Osteocyte (in vitro differentiated cells): ENCODE results near the gene SDHC. TPM values are rescaled to one million over a fixed set of nuclear protein-coding genes. Genes with fewer than 3 reads are reported as not detected.
"Not testable (repeated sequence)": the region's sequence is repeated elsewhere in the genome, so short reads cannot be mapped to it uniquely, and the experiment has no call there.

Experiments
- DNase-seq: peaks from one replicate; pipeline ENCODE4 v3.0.0; 2021; ENCODE audit warnings: mixed read lengths; ENCODE audit not compliant: unreplicated experiment; ENCODE audit errors: extremely low spot score
- H3K27ac Mint-ChIP-seq: one replicate; pipeline ENCODE4 v1.8.0; 2021; ENCODE audit warnings: mild to moderate bottlenecking, mixed read lengths; ENCODE audit not compliant: unreplicated experiment
- H3K27me3 Mint-ChIP-seq: one replicate; pipeline ENCODE4 v1.8.0; 2021; ENCODE audit warnings: mixed read lengths; ENCODE audit not compliant: unreplicated experiment
- H3K36me3 Mint-ChIP-seq: one replicate; pipeline ENCODE4 v1.8.0; 2021; ENCODE audit warnings: mixed read lengths; ENCODE audit not compliant: unreplicated experiment
- H3K4me1 Mint-ChIP-seq: one replicate; pipeline ENCODE4 v1.8.0; 2021; ENCODE audit warnings: mixed read lengths; ENCODE audit not compliant: unreplicated experiment
- H3K4me3 Mint-ChIP-seq: one replicate; pipeline ENCODE4 v1.8.0; 2021; ENCODE audit warnings: mild to moderate bottlenecking, moderate library complexity, mixed read lengths; ENCODE audit not compliant: unreplicated experiment
- H3K9me3 Mint-ChIP-seq: one replicate; pipeline ENCODE4 v1.8.0; 2021; ENCODE audit warnings: mixed read lengths; ENCODE audit not compliant: unreplicated experiment
- total RNA-seq: library from RNA; stranded (reverse); gene quantifications from 2 replicates; pipeline ENCODE4 v1.2.1, GENCODE V29; 2021
- TF ChIP-seq, protein P1 (sequence below): fragments of 200-600 bp; sonication (generic); IDR thresholded peaks from 2 replicates; pipeline ENCODE4 v1.5.0; 2021; ENCODE audit warnings: antibody characterized with exemption, mild to moderate bottlenecking, moderate library complexity

SDHC gene
- total RNA-seq, 1 donor from 2014 or later, result 148 TPM

DNA sequence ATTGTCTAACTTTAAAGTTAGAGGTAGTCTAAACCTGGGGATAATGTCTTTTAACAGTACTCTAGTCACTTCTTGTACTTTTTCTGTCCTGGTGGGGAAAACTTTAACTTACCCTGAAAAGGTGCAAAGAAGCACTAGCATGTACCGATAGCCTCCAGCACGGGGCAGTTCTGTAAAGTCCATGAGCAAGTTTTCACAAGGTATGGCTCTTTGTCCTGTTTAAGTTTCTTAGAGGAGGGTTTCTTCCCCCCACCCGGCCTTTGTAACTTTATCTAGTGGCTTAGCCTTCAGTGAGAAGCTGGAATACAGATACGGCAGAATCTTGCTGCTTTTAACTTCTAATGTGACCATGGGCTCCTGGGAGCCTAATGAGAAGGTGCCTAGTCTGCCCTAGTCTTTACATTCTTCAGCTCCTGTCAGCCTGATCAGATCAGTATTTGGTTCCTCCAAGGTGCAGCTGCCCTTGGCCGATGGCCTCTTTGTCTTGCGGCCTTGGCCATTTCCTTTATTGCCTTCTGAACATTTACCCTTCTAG, 93.3 kb downstream of the SDHC start:
- Mint-ChIP-seq H3K27me3 (peaks cover 13% of the 10 kb centered on the region), H3K4me1 (peaks cover 3% of the 10 kb centered on the region), H3K27ac (no peak overlapping the region), H3K9me3 (no peaks in the 10 kb centered on the region), H3K4me3 (no peak overlapping the region), H3K36me3 (no peaks in the 10 kb centered on the region)
- TF ChIP-seq, protein P1, sequence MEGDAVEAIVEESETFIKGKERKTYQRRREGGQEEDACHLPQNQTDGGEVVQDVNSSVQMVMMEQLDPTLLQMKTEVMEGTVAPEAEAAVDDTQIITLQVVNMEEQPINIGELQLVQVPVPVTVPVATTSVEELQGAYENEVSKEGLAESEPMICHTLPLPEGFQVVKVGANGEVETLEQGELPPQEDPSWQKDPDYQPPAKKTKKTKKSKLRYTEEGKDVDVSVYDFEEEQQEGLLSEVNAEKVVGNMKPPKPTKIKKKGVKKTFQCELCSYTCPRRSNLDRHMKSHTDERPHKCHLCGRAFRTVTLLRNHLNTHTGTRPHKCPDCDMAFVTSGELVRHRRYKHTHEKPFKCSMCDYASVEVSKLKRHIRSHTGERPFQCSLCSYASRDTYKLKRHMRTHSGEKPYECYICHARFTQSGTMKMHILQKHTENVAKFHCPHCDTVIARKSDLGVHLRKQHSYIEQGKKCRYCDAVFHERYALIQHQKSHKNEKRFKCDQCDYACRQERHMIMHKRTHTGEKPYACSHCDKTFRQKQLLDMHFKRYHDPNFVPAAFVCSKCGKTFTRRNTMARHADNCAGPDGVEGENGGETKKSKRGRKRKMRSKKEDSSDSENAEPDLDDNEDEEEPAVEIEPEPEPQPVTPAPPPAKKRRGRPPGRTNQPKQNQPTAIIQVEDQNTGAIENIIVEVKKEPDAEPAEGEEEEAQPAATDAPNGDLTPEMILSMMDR, result no peak
- no peak for DNase-seq

DNA sequence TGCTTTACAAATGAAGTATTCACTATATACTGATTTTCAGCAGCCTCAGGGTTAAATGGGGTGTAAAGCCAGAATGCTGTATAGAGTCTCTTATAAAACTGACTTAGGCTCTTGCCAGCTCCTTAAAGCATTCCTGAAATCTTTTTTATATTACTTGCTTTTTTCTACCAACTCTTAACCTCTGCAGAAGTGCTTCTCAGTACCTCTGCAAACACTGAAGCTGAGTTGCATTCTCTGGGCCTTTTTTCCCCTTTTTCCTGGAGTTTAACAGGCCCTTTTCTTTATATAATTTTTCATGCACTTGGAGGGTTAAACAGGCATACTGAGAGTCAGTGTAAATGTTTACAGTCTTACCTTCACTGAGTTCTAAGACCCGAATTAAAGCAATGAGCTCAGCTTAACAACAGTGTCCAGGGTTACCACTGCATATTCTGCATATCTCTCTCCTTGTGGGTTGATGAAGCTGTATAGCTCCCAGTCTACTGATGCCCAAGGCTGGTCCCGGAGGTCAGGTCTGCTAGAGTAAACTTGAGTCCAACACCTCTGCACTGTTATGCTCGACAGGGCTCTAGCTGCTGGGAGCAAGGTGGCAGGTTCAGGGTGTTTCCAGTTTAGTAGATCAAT, 94.4 kb downstream of the SDHC start:
- Mint-ChIP-seq H3K9me3 (no peaks in the 10 kb centered on the region), H3K27ac (no peak overlapping the region), H3K4me1 (peaks cover 3% of the 10 kb centered on the region), H3K36me3 (no peaks in the 10 kb centered on the region), H3K27me3 (peaks cover 18% of the 10 kb centered on the region), H3K4me3 (no peak overlapping the region)
- TF ChIP-seq, protein P1, result no peak
- no peak for DNase-seq

DNA sequence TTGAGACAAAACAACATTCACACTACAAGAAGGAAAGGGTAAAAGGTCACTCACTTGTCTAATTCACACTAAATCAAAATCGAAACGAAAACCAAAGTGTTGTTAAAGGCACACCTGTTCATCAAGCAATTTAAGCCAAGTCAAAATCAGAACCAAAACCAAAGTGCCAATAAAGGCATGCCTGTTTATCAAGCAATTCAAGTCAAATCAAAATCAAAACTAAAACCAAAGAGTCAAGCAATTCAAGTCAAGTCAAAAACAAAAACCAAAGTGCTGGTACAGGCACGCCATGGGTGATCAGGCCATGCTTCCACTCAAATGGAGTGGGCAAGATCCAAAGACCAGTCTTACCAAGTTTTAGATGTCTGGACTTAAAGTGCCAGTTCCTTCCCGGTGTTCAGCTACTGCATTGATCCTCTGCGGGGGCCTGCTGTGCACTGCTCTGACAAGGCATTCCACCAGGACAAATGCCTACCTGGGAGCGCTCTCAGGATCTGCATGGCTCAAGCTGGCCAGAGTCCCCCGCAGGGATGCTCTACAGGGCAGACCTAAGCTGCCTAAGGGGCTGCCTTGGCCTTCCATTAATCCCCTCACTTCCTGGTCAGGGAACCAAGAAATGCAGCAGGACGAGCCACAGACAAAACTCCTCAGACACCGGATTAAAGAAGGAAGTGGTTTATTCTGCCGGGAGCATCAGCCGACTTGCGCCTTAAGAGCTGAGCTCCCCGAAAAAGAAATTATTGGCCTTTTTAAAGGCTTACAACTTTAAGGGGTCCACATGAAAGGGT, 95.9 kb downstream of the SDHC start:
- H3K4me3 Mint-ChIP-seq, DNase-seq, H3K27me3 Mint-ChIP-seq, H3K4me1 Mint-ChIP-seq, H3K36me3 Mint-ChIP-seq, H3K9me3 Mint-ChIP-seq, H3K27ac Mint-ChIP-seq: not testable (repeated sequence)

DNA sequence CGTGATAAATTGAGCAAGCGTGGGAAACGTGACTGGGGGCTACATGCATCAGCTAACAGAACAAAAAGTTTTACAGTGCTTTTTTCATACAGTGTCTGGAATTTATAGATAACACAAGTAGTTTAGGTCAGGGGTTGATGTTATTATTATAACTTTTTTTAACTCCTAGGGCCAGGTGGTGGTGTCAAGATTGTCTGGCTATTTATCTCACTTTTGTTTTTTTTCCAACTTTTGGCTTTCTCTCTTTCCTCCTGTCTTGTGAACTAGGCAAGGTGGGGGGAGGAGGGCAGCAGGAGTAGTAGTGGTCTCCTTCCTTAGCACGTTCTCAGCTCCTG, 96.4 kb downstream of the SDHC start:
- DNase-seq, H3K4me3 Mint-ChIP-seq, H3K36me3 Mint-ChIP-seq, H3K9me3 Mint-ChIP-seq, H3K27me3 Mint-ChIP-seq, H3K4me1 Mint-ChIP-seq, H3K27ac Mint-ChIP-seq: not testable (repeated sequence)

Other genes with a start within 250 kb of the SDHC start
- not detected in 2 replicates for gene ARHGAP30, start 244.5 kb upstream of the SDHC start, total RNA-seq
- not detected in 2 replicates for gene NECTIN4, start 224.8 kb upstream of the SDHC start, total RNA-seq
- 3.6 and 3.7 TPM in 2 replicates for gene KLHDC9, start 216.0 kb upstream of the SDHC start, total RNA-seq
- gene PFDN2, start 196.3 kb upstream of the SDHC start, total RNA-seq, result 48.9 and 49.2 TPM in 2 replicates
- 31.2 and 33.2 TPM in 2 replicates for gene NIT1, start 196.3 kb upstream of the SDHC start, total RNA-seq
- 40.8 and 43.1 TPM in 2 replicates for gene DEDD, start 181.7 kb upstream of the SDHC start, total RNA-seq
- gene UFC1, start 160.4 kb upstream of the SDHC start, total RNA-seq, result 98.2 and 100 TPM in 2 replicates
- gene USP21, start 154.9 kb upstream of the SDHC start, total RNA-seq, result 25.5 and 27.5 TPM in 2 replicates
- gene PPOX, start 148.0 kb upstream of the SDHC start, total RNA-seq, result 37.1 and 37.9 TPM in 2 replicates
- 21.7 and 24.3 TPM in 2 replicates for gene B4GALT3, start 136.9 kb upstream of the SDHC start, total RNA-seq
- 1.2 TPM in 2 replicates for gene ADAMTS4, start 115.3 kb upstream of the SDHC start, total RNA-seq
- 82.0 and 82.5 TPM in 2 replicates for gene NDUFS2, start 112.0 kb upstream of the SDHC start, total RNA-seq
- not detected in 2 replicates for gene FCER1G, start 99.1 kb upstream of the SDHC start, total RNA-seq
- not detected in 2 replicates for gene APOA2, start 90.8 kb upstream of the SDHC start, total RNA-seq
- gene TOMM40L, start 88.3 kb upstream of the SDHC start, total RNA-seq, result 8.6 and 10.3 TPM in 2 replicates
- not detected in 2 replicates for gene NR1I3, start 76.2 kb upstream of the SDHC start, total RNA-seq
- gene PCP4L1, start 55.6 kb upstream of the SDHC start, total RNA-seq, result not detected in 2 replicates
- gene MPZ, start 4.4 kb upstream of the SDHC start, total RNA-seq, result 0.44 and 0.81 TPM in 2 replicates
- not detected in 2 replicates for gene CFAP126, start 53.5 kb downstream of the SDHC start, total RNA-seq
- gene FCGR2A, start 191.1 kb downstream of the SDHC start, total RNA-seq, result not detected in 2 replicates
- not detected in 2 replicates for gene HSPA6, start 210.2 kb downstream of the SDHC start, total RNA-seq
- gene FCGR3A, start 235.4 kb downstream of the SDHC start, total RNA-seq, result not detected in 2 replicates